GM21786 (cell line): Measurements from ENCODE around the gene LNPK.
"Not testable (repeated sequence)": the region's sequence is repeated elsewhere in the genome, so short reads cannot be mapped to it uniquely, and the experiment has no call there.

ENCODE experiments used
- ATAC-seq: cut with Tn5 transposase; IDR thresholded peaks from one replicate; pipeline ENCODE4 v1.9.1; 2021; ENCODE audit not compliant: unreplicated experiment

LNPK gene

GRCh38 chr2:175913849-175914743 is 88.0 kb downstream of the LNPK start:
- not testable (repeated sequence) for ATAC-seq

- not testable (repeated sequence) for ATAC-seq
Measured at GRCh38 chr2:175913267-175913666, 88.8 kb downstream of the LNPK start.

DNA sequence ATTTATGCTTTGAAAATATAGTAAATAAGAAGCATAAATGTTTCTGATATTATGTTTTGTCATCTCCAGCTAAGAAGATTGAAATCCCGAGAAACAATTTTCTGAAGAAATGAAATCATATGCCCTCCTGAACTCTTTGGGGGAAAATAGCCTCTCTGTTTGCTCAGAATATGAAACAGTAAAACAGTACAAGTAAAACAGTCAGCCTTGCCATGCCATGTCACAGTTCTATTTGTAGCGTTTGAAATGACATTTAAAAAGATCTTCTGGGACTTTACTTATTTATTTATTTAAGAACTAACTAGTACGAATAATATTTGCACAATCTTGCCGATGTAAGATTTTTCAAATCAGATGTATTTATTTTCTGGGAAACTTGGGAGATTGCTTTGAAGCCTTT is 98.0 kb downstream of the LNPK start:
- no peak for ATAC-seq

DNA sequence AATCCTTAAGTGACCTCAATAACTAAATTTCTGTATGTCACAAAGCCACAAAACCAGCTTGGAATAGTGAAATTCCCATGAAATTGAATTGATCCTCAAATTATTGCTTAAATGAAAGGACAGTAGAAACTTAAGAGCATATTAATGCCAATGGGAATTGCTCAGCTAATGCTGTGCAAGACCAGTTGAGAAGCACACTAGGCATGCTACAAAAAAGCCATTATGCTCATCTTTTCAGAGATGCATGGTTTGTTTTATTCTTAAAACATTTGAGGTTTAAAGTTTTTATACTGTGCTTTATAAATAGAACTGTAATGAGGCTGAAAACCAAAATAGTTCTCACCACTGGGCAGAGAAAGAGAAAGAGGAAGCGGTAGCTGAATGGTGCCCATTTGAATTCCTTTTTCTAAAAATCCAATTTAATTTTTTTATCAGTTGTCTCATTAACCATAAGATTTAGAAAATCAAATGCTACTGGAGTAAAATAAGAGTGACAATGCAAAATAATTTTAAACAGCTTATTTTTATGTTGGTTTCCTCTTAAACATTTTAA is 98.6 kb downstream of the LNPK start:
- ATAC-seq, result no peak

GRCh38 chr2:175895957-175896356 is 106.1 kb downstream of the LNPK start:
- not testable (repeated sequence) for ATAC-seq

GRCh38 chr2:175892046-175892445 is 110.0 kb downstream of the LNPK start:
- no peak for ATAC-seq

DNA sequence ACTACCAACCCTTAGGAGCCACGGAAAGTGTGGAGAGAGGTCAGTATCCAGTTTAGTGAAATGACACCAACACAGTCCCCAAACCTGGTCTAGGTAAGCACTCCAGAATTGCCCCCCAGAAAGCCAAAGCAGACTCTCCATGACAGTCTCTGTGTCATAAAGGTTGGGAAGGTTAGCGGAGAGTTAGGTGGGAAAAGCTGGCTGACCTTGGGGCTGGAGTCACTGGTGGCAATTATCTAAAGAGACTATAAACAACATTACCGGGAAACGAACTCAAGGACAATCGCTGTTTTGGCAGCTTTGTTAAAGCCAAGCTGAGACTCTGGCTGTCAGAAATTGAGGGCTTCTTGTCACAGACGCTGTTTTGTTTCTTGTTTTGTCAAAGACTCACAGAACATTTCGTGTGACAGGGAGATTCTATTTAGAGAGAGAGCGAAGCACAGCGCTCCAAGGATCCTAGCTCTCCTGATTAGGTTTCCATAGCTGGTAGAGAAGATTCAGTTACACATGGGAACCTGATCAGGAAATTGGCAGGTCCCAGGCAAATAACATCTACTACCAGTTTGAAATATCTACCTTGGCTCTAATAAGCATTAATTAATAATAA is 111.3 kb downstream of the LNPK start:
- no peak for ATAC-seq

GRCh38 chr2:175889701-175890302 is 112.3 kb downstream of the LNPK start:
- ATAC-seq, result no peak

- ATAC-seq, result no peak
Measured at GRCh38 chr2:175887776-175888175, 114.3 kb downstream of the LNPK start.

- no peak for ATAC-seq
Measured at GRCh38 chr2:175884697-175885393, 117.2 kb downstream of the LNPK start.

GRCh38 chr2:175883586-175884194 is 118.4 kb downstream of the LNPK start:
- ATAC-seq, result no peak

DNA sequence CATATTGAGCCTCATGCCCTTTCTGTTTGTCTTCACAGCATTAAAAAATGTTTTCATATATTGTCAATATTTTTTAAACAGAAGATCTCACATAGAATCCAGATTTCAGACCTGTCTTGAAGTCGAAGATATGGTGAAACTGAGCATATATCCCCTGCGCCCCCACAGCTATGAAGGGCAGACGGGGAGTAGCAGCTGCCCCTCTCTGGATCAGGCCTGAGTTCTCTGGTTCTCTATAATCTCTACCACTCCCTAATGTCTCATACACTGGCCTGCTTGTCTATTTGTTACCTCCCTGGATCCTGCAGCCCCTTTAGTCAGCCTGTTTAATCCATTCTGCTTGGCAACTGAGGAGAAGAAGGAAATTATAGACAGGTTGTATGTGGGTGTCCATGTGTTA is 122.4 kb downstream of the LNPK start:
- no peak for ATAC-seq

- ATAC-seq, result no peak
Measured at GRCh38 chr2:175877845-175878544, 124.1 kb downstream of the LNPK start.

GRCh38 chr2:175874291-175874690 is 127.8 kb downstream of the LNPK start:
- ATAC-seq, result no peak
